ENCODE measurements around the gene ATP1A4.
A peak's percentile ranks its signal among the peaks of the same experiment; 100 is the strongest.
"Not testable (repeated sequence)": the region's sequence is repeated elsewhere in the genome, so short reads cannot be mapped to it uniquely, and the experiment has no call there.

ATP1A4 gene

GRCh38 chr1:160151303-160151702 is at the start of gene ATP1A4:
ATP1A4 (plus strand) TSS chr1:160151603; CDS start chr1:160152041, 438 bp downstream.
- DNase-seq, result no peak

- peak; percentile 31 for DNase-seq
Observed at GRCh38 chr1:160101717-160102522, 49.5 kb upstream of the ATP1A4 start.

- DNase-seq, result no peak
Observed at GRCh38 chr1:160103658-160104408, 47.6 kb upstream of the ATP1A4 start.

GRCh38 chr1:160104486-160104885 is 46.9 kb upstream of the ATP1A4 start:
- no peak for DNase-seq

DNA sequence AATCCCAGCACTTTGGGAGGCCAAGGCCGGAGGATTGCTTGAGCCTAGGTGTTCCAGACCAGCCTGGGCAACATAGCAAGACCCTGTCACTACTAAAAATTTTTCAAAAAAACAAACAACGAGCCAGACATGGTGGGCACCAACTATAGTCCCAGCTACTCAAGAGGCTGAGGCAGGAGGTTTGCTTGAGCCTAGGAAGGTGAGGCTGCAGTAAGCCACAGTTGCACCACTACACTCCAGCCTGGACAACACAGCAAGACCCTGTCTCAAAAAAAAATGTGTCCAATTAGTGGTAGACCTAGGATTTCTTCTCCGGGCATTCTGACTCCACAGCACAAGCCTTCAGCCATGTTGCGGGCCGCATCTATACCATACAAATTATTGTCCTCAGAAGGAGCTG is 46.2 kb upstream of the ATP1A4 start:
- DNase-seq, result no peak

GRCh38 chr1:160107512-160107911 is 43.9 kb upstream of the ATP1A4 start:
- DNase-seq, result no peak

GRCh38 chr1:160108888-160109662 is 42.3 kb upstream of the ATP1A4 start:
- DNase-seq, result peak; percentile 11

GRCh38 chr1:160109686-160110085 is 41.7 kb upstream of the ATP1A4 start:
- no peak for DNase-seq

DNA sequence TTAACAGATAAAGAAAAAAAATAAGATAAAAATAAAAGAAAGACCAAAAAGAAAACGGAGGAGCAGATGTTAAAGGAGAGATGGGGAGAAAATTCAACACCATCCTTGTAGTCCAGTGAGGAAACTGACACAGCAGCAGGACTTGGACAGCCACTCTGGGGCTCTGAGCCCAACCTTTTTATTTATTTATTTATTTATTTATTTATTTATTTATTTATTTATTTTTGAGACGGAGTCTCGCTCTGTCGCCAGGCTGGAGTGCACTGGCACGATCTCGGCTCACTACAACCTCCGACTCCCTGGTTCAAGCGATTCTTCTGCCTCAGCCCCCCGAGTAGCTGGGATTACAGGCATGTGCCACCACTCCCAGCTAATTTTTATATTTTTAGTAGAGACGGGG is 39.9 kb upstream of the ATP1A4 start:
- DNase-seq, result not testable (repeated sequence)

DNA sequence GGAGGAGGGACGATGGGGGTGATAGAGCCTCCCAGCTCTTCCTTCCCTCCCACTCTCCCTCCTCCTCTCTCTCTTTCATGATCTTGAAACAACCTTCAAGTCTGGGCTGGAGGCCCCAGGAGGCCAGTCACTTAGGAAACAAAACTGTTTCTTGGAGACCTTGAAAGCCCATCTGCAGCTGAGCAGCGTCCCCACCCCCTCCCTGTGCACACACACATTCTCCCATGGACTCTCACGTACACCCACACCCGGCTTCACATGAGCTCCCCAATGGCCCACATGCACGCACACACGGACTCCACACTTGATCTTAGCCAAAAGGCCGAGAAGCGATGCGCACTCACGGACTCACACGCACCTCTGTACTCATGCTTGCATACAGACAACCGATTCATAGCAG is 39.0 kb upstream of the ATP1A4 start:
- DNase-seq, result no peak

GRCh38 chr1:160113407-160113806 is 38.0 kb upstream of the ATP1A4 start:
- no peak for DNase-seq

DNA sequence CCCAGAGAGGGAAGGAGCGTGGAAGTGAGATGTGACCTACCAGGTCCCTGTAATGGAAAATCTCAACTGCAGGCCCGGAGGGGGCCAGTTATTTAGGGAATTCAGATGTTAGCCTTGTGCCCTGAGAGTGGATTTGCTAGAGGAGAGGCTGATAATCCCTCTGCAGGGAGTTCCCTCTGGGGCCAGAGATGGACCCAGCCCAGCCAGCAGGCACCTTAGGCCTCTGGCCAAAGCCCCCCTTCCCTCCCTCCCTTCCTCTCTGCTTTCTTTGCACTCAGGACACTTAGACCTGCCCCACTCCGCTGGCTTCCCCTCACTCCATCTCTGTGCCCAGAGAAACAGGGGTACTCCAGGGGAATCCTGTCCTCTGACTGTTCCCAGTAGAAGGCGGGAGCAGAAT is 37.3 kb upstream of the ATP1A4 start:
- no peak for DNase-seq

GRCh38 chr1:160115545-160116282 is 35.7 kb upstream of the ATP1A4 start, which contains the start of gene ATP1A2:
ATP1A2 (plus strand) TSS chr1:160115759; CDS start chr1:160115862, 103 bp downstream.
- DNase-seq, result no peak

- no peak for DNase-seq
Observed at GRCh38 chr1:160116283-160117147, 34.9 kb upstream of the ATP1A4 start.

DNA sequence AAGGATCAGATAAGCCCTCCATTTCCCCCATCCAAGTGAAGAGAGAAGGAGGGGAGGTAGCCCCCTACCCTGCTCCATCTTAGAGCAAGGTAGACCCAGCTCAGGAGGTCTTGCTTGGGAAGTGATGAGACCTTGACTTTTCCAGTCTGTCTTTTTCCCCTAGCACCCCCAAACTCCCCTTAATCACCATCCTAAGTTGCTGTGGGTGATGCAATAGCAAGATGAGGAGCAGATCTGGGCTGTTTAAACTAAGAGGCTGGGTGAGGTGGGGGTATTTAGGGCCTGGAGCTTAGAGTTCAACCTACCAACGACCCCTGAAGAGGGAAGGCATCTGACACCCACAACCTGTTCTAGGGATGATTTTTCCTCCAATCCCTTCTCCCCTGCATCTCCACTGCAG is 34.1 kb upstream of the ATP1A4 start:
- DNase-seq, result no peak

DNA sequence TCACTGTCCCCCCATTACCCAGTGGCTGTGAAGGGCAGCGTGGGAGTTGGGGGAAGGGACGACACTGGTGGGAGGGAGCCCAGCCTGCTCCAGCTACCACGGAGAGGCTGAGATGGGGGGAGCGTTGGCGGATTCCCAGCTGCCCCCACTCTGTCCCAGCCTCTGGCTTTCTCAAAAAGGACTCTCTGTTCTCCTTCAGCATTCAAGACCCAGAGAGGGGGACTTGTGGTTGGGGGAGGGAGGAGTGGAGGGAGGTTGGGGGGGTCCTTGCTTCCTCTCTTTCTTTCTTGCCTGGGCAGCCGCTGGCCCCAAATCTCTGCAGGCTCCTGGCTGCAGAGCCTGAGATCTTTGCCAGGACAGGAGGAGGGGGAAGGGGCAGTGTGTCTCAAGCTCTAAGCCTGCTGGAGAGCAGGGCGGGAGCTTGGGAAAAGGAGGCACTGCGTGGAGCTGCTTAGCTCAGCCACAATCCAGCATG is 33.7 kb upstream of the ATP1A4 start:
- DNase-seq, result no peak

GRCh38 chr1:160118928-160119327 is 32.5 kb upstream of the ATP1A4 start:
- no peak for DNase-seq

DNA sequence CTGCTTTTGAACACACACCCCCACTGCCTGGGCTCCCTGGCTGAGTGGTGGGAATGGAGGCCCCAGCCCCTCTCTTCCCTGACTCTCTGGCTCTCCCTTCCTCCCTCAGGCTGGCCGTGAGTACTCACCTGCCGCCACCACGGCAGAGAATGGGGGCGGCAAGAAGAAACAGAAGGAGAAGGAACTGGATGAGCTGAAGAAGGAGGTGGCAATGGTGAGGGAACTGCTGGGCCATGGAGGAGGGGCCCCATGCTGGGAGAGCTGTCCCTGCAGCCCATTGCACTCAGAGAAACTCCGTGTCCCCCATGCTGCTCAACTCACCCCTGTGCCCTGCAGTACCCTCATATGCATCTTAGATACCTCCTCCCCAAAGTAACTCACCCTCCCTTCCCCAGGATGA is 30.6 kb upstream of the ATP1A4 start:
- DNase-seq, result no peak

- no peak for DNase-seq
Observed at GRCh38 chr1:160121388-160121787, 30.0 kb upstream of the ATP1A4 start.

- DNase-seq, result no peak
Observed at GRCh38 chr1:160122978-160123495, 28.4 kb upstream of the ATP1A4 start.

- DNase-seq, result no peak
Observed at GRCh38 chr1:160123726-160124125, 27.7 kb upstream of the ATP1A4 start.
